Measurements from ENCODE around the gene MRNIP. TPM values are rescaled to one million over a fixed set of nuclear protein-coding genes. Genes with fewer than 3 reads are reported as not detected.

The MRNIP gene
- total and polyA plus RNA-seq, 2 of the 8 experiments (the other 6 are each of a cell fraction or from before 2014, with no cell fraction given): 29.6 TPM

GRCh38 chr5:179902763-179903158, 44.1 kb upstream of the MRNIP start:
- Histone ChIP-seq H3K79me2 (ENCODE audit: control insufficient read depth in 1 of 2, insufficient read depth in 2 of 2, low read length in 2 of 2) (peaks cover 0 to 2% of the 10 kb centered on the region in 2 experiments; a peak in 1 of 4 replicates), H3K18ac (ENCODE audit: extremely low read depth, low read length) (no peak overlapping the region), H3K4ac (replicated peaks; ENCODE audit: insufficient read length, low read depth, low read length) (no peak overlapping the region), H4K8ac (ENCODE audit: extremely low read depth, insufficient read depth, low read length) (no peak overlapping the region), H3K56ac (replicated peaks; ENCODE audit: insufficient read length, low read depth, low read length) (no peak overlapping the region), H3K27ac (ENCODE audit: low read depth, low read length) (no peak overlapping the region), H2BK20ac (ENCODE audit: low read length) (no peak overlapping the region), H2AFZ (ENCODE audit: low read length) (no peak overlapping the region), H2BK120ac (replicated peaks; ENCODE audit: low read depth, low read length) (no peak overlapping the region), H3K23me2 (ENCODE audit: low read depth, low read length) (peaks cover 5% of the 10 kb centered on the region; the same call in 1 of the 2 replicates), H2BK5ac (ENCODE audit: low read depth, low read length) (no peak overlapping the region), H3K4me3 (ENCODE audit: extremely low read depth in 1 of 4, insufficient read depth in 2 of 4, low read depth in 3 of 4, low read length in 4 of 4) (no peak overlapping the region), H3K79me1 (ENCODE audit: low read depth, low read length) (peaks cover 6% of the 10 kb centered on the region), H4K20me1 (replicated peaks in 1 of 2; ENCODE audit: control insufficient read depth in 1 of 2, insufficient read depth in 2 of 2, low read length in 2 of 2) (peaks cover 0 to 15% of the 10 kb centered on the region in 2 experiments), H4K5ac (ENCODE audit: insufficient read length, low read depth, low read length) (no peak overlapping the region), H3K14ac (ENCODE audit: insufficient read length) (no peak overlapping the region), H3K9ac (replicated peaks in 1 of 4; ENCODE audit: extremely low read depth in 1 of 4, low read depth in 3 of 4, low read length in 3 of 4) (no peak overlapping the region; a peak in 1 of 7 replicates), H3K4me2 (ENCODE audit: insufficient read depth in 1 of 2, low read depth in 2 of 2, low read length in 2 of 2) (no peak overlapping the region), H3K9me3 (ENCODE audit: insufficient read depth in 2 of 2, low read depth in 1 of 2, low read length in 1 of 2) (no peaks in the 10 kb centered on the region), H3K36me3 (ENCODE audit: control insufficient read depth in 2 of 4, insufficient read depth in 4 of 4, low read length in 3 of 4) (peaks cover 2 to 17% (median 3%) of the 10 kb centered on the region in 4 experiments; a peak in 6 of 8 replicates), H2BK15ac (ENCODE audit: low read length) (no peak overlapping the region), H3K4me1 (replicated peaks in 1 of 4; ENCODE audit: control insufficient read depth in 3 of 4, insufficient read depth in 4 of 4, low read length in 3 of 4) (peaks cover 0 to 5% (median 4%) of the 10 kb centered on the region in 4 experiments; a peak in 5 of 7 replicates), H3K27me3 (replicated peaks in 1 of 4; ENCODE audit: control insufficient read depth in 3 of 4, extremely low read depth in 1 of 4, insufficient read depth in 3 of 4, low read length in 3 of 4) (peaks cover 0 to 4% (median 0%) of the 10 kb centered on the region in 4 experiments; a peak in 1 of 7 replicates), H2BK12ac (ENCODE audit: low read depth, low read length) (no peak overlapping the region), H2AK5ac (ENCODE audit: low read depth, low read length) (no peak overlapping the region), H4K91ac (replicated peaks; ENCODE audit: insufficient read length, low read length) (no peak overlapping the region), H3K23ac (ENCODE audit: insufficient read length) (no peak overlapping the region)
- DNase-seq (ENCODE audit: low read depth in 1 of 2, low spot score in 2 of 2) (no peak), FAIRE-seq (no peak)
- WGBS, 2 experiments (ENCODE audit: extremely low coverage in 1 of 2, insufficient coverage in 1 of 2, insufficient read length in 1 of 2, insufficient replicate concordance in 2 of 2, low coverage in 1 of 2, low lambda C conversion rate in 2 of 2, missing lambda C conversion rate in 1 of 2): 94% methylated on average over 7 of the region's 7 CpGs; no CpG with 5 or more reads in 1 of the 2 experiments
- ChIA-PET CTCF (ENCODE audit: partially characterized antibody) (interaction anchor here (1.1 to 3.8 kb wide), 2 partner anchors 10 to 13 kb away, joined by 6 to 13 read pairs; no protein-coding TSS in a partner anchor), POLR2A (ENCODE audit: partially characterized antibody) (interaction anchor here (0.8 to 1.2 kb wide), 2 partner anchors 14 to 61 kb away, joined by 3 read pairs; no protein-coding TSS in a partner anchor)
- TF ChIP-seq TEAD4 (IDR thresholded peaks at IDR 0.05; ENCODE audit: low read depth, low read length) (no peak), ATF3 (IDR thresholded peaks at IDR 0.05; ENCODE audit: insufficient read depth, low read depth, low read length) (no peak), E2F6 (IDR thresholded peaks at IDR 0.05) (no peak), NANOG (IDR thresholded peaks at IDR 0.05; ENCODE audit: insufficient read depth, low read depth, low read length, poor library complexity, severe bottlenecking) (no peak), BACH1 (IDR thresholded peaks at IDR 0.05; ENCODE audit: low read length) (no peak), EP300 (IDR thresholded peaks at IDR 0.05; ENCODE audit: borderline replicate concordance in 1 of 2, low read depth in 2 of 2, low read length in 2 of 2) (no peak), CEBPB (IDR thresholded peaks at IDR 0.05; ENCODE audit: low read depth, low read length) (no peak), SRF (IDR thresholded peaks at IDR 0.05; ENCODE audit: low read depth, low read length) (no peak), SP4 (IDR thresholded peaks at IDR 0.05; ENCODE audit: low read length) (no peak), KDM5A (IDR thresholded peaks at IDR 0.05; ENCODE audit: low read length) (no peak)

Data from H1 (cell line).